Motor neuron (in vitro differentiated cells): Measurements from ENCODE around the gene CLIC3. TPM values are rescaled to one million over a fixed set of nuclear protein-coding genes. Genes with fewer than 3 reads are reported as not detected.
A peak's percentile ranks its signal among the peaks of the same experiment; 100 is the strongest.

Source experiments
- ATAC-seq, 8 experiments: fragments of 200-7000 bp; cut with Tn5 transposase; replicated peaks in 6 of 8; 2 replicates each; pipeline ENCODE4 v1.8.0; 2021; ENCODE audit warnings: mild to moderate bottlenecking in 8 of 8, moderate library complexity in 8 of 8
- H3K27ac ChIP-seq, 2 donors: fragments of 250-450 bp; sonication (Bioruptor Pico); 2 replicates each; pipeline ENCODE4 v1.9.0; 2021; ENCODE audit warnings: antibody characterized with exemption in 2 of 2, mild to moderate bottlenecking in 2 of 2, moderate library complexity in 1 of 2
- H3K4me1 ChIP-seq, 2 donors: fragments of 250-450 bp; sonication (Bioruptor Pico); replicated peaks in 1 of 2; 2 replicates each; pipeline ENCODE4 v1.6.1; 2021; ENCODE audit warnings: antibody characterized with exemption in 2 of 2, mild to moderate bottlenecking in 2 of 2, moderate library complexity in 1 of 2
- H3K4me3 ChIP-seq, 5 donors: fragments of 250-450 bp; sonication (Bioruptor Pico); 2 replicates each; pipeline ENCODE4 v1.9.0; 2021; ENCODE audit warnings: antibody characterized with exemption in 5 of 5, mild to moderate bottlenecking in 5 of 5, moderate library complexity in 4 of 5
- WGBS, 10 experiments: fragments of 450-650 bp; shearing (Covaris generic); methylation state at CpG; one replicate each; pipeline ENCODE4 v1.0.0; 2022; 5-methylcytosine and 5-hydroxymethylcytosine counted together
- in situ Hi-C, 9 experiments: fragments of 400-800 bp; cut with MboI; loops; one replicate each; pipeline ENCODE4 v1.15.0; 2021; ENCODE audit warnings: low sequenced_read_pairs in 9 of 9, low pct_unique_long_range_greater_than_20kb in 2 of 9; ENCODE audit not compliant: unreplicated experiment in 9 of 9
- total RNA-seq, 8 experiments: library from RNA; unstranded; fragments of 300-600 nt; gene quantifications; 2 replicates each; pipeline versions ENCODE4 v1.2.3 to v1.2.4, GENCODE V29; 2022

The CLIC3 gene
- total RNA-seq, 8 experiments from 2014 or later = 0.29 to 8.3 (median 0.47) TPM; not detected in 4

- in situ Hi-C loops = no loop called here
- H3K27ac ChIP-seq = no peak overlapping the region
- ATAC-seq = peak in 1 of 8 experiments; percentile 11
- H3K4me1 ChIP-seq = peaks cover 17% of the 10 kb centered on the region in 2 donors
- 40 to 100% methylated on average over 1 of the region's 6 CpGs; no CpG with 5 or more reads in 8 of the 10 experiments for WGBS, 10 experiments
- no peak overlapping the region for H3K4me3 ChIP-seq
These were observed 25.2 kb upstream of the CLIC3 start for GRCh38 chr9:137021568-137021978.

- no peak overlapping the region for H3K4me3 ChIP-seq
- in situ Hi-C loops = no loop called here
- no peak overlapping the region for H3K27ac ChIP-seq
- WGBS, 10 experiments = 93 to 100% (median 100%) methylated on average over 1 to 6 of the region's 32 CpGs; no CpG with 5 or more reads in 5 of the 10 experiments
- H3K4me1 ChIP-seq = peaks cover 11% of the 10 kb centered on the region in 2 donors
- no peak for ATAC-seq
These were observed 24.6 kb upstream of the CLIC3 start for GRCh38 chr9:137020771-137021567.

- H3K4me1 ChIP-seq = peaks cover 2% of the 10 kb centered on the region in 2 donors
- WGBS, 10 experiments = 87 to 100% (median 93%) methylated on average over 1 to 4 of the region's 34 CpGs; no CpG with 5 or more reads in 7 of the 10 experiments
- no peak overlapping the region for H3K27ac ChIP-seq
- H3K4me3 ChIP-seq = no peak overlapping the region
- in situ Hi-C loops = no loop called here
- no peak for ATAC-seq
These were observed 23.7 kb upstream of the CLIC3 start for GRCh38 chr9:137019891-137020683.

DNA sequence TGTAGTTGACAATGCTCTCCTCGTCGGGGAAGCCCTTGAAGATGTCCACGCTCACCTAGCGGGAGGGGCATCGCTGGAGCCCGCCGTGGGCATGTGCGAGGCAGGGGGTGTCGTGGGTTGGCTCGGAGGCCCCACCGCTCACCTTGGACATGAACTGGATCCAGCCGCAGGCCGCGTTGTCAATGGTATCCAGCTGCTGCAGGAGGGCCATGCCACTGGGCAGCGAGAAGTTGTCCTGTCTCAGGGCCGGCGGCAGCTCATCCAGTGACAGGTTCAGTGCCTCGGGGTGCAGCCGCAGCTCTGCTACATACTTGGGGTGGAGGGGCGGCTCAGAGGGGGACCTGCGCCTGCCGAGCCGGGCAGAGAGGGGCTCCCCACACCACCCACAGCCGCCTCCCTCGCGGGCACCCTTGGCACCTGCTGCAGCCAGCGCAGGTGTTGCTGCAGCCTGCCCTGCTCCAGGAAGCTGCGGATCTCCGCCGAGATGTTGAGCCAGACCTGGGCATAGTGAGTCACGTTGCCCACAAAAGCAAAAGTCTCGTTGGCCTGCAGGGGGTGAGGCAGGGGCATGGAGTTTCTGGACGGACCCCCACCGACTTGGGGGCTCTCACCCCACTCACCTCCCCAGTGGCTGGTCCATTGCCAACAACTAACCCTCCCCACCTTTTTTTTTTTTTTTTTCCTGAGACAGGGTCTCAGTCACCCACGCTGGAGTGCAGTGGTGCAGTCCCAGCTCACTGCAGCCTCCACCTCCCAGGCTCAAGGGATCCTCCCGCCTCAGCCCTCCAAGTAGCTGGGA is 22.6 kb upstream of the CLIC3 start:
- Histone ChIP-seq H3K27ac (no peak overlapping the region), H3K4me1 (no peaks in the 10 kb centered on the region), H3K4me3 (no peak overlapping the region)
- in situ Hi-C loops = no loop called here
- 85 to 100% (median 97%) methylated on average over 2 to 5 of the region's 36 CpGs; no CpG with 5 or more reads in 5 of the 10 experiments for WGBS, 10 experiments
- ATAC-seq = no peak

DNA sequence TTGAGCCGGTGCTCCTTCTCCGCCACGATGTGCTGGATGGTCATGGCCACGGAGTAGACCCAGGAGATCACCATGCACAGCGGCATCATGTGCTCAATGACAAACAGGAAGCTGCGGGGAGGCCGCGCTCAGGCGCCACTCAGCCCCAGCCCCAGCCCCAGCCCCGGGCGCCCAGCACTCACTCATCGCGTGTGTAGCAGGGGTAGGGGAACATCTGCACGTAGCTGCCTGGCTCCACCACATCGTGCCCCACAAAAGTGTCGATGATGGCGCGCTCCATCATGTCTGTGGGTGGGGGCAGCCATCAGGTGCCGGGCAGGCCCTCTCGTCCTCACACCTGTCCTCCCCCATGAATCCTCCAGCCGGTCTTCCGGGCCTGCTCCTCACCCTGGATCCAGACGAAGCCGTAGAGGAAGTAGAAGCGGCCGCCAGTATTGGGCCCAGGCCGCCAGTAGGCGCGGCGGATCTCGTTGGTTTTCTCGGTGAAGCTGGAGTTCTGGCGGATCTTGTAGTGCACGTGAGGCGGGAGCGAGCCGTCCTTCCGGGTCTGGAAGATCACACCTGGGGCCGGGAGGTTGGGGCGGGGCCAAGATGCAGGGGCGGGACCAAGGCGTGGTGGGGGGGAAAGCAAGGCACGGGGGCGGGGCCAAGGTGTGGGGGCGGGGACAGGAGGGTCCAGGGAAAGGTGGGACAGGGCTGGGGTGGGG is 21.6 kb upstream of the CLIC3 start:
- WGBS, 10 experiments = no CpG with 5 or more reads among the region's 45 CpGs

DNA sequence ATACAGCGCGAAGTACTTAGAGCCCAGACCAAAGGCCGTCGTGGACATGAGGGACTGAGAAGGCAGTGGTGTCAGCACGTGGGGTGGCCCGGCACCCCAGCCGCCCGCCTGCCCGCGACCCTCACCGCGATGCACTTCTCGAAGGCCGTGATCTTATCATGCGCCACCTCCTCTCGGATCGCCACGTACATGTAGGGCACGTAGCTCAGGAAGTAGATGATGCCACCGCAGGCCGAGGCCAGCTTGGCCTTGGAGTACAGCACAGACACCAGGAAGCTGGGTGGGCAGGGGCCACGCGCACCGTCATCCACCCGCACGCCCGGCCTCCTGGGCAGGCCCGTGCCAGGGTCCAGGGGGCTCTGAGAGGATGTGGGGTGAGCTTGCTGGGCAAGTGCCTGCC is 20.7 kb upstream of the CLIC3 start:
- Histone ChIP-seq H3K4me3 (no peak overlapping the region), H3K4me1 (no peaks in the 10 kb centered on the region), H3K27ac (no peak overlapping the region)
- WGBS, 10 experiments = 98 to 100% (median 98%) methylated on average over 3 to 12 of the region's 28 CpGs; no CpG with 5 or more reads in 7 of the 10 experiments
- in situ Hi-C loops = no loop called here
- no peak for ATAC-seq

More for the DNA sequence above, 21.6 kb upstream of the CLIC3 start:
- Histone ChIP-seq H3K27ac (no peak overlapping the region), H3K4me3 (no peak overlapping the region), H3K4me1 (no peaks in the 10 kb centered on the region)
- in situ Hi-C loops = no loop called here
- no peak for ATAC-seq

DNA sequence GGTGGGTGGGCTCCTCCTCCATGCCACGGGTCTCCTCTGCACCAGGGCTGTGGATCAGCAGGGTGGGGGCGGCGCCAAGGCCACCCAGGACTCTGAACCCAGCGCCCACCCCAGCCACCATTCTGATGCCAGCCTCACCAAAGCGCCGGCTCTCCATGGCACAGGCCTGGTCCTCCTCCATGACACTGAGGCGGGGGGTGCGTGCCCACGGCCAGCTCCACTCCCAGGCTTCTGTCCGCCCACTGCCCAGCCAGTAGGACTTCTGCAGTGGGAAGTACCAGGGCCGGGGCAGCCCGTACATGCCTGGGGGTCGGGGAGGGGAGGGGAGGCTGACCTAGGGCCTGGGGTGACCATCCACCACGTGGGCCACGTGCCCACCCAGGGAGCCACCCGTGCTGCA is 20.1 kb upstream of the CLIC3 start:
- in situ Hi-C loops = no loop called here

DNA sequence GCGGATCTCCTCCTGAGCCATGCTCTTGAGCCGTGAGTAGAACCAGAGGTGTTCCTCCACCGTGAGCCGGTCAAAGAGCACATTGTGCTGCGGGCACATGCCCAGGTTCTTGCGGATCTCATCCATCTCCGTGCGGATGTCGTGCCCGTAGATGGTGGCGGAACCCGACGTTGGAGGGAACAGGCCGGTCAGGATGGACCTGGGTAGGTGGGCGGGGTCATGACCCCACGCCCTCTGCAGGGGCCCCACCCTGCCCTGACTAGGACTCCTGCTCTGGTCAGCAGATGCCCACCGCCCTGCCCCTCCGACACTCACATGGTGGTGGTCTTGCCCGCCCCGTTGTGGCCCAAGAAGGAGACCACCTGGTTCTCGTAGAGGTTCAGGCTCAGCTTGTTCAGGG is 19.6 kb upstream of the CLIC3 start:
- in situ Hi-C loops = no loop called here
- no peak for ATAC-seq
- Histone ChIP-seq H3K4me1 (no peaks in the 10 kb centered on the region), H3K27ac (no peak overlapping the region), H3K4me3 (no peak overlapping the region)
- WGBS, 10 experiments = 100% methylated on average over 3 of the region's 21 CpGs; no CpG with 5 or more reads in 9 of the 10 experiments

More for the DNA sequence above, 20.1 kb upstream of the CLIC3 start:
- no peak overlapping the region for H3K4me3 ChIP-seq
- no peak for ATAC-seq
- H3K4me1 ChIP-seq = no peaks in the 10 kb centered on the region
- WGBS, 10 experiments = 93% methylated on average over 3 of the region's 16 CpGs; no CpG with 5 or more reads in 9 of the 10 experiments
- H3K27ac ChIP-seq = no peak overlapping the region

GRCh38 chr9:137015540-137015930 is 19.2 kb upstream of the CLIC3 start:
- WGBS, 10 experiments = 98% methylated on average over 8 of the region's 25 CpGs; no CpG with 5 or more reads in 9 of the 10 experiments
- Histone ChIP-seq H3K4me3 (no peak overlapping the region), H3K27ac (no peak overlapping the region), H3K4me1 (no peaks in the 10 kb centered on the region)
- in situ Hi-C loops = no loop called here
- ATAC-seq = no peak

DNA sequence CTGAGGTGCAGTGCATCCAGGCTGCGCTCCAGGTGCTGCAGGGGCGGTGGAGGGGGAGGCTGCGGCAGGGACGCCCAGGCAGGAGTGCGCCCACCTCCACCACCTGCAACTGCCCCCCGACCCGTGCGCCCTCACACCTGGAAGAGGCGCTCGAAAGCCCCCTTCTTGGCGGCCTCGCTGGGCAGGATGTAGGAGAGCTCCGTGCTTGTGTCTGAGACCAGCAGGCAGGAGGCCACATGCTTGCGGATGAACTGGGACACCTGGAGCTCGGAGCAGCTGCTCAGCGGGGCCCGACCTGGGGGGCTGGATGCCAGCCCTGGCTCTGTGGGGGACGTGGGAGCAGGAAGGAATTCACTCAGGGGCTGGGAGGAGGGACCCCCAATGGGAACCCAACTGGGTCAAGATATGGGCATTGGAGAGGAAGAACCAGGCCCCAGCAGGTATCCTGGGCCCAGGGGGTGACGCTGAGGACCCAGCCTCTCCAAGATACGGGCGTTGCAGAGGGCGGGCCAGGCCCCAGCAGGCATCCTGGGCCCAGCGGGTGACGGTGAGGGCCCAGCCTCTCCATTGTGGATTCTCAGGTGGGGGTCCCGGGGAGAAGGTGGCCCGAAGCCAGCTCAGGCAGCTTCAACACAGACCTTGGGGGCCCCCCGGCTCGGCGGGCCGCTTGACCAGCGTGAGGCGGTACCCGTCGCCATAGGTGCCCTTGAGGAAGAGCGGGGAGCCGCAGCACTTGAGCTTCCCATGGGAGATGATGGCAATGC is 18.6 kb upstream of the CLIC3 start:
- ATAC-seq = no peak
- H3K27ac ChIP-seq = no peak overlapping the region
- in situ Hi-C loops = no loop called here
- no peak overlapping the region for H3K4me3 ChIP-seq
- WGBS, 10 experiments = 82 to 95% methylated on average over 4 of the region's 36 CpGs; no CpG with 5 or more reads in 8 of the 10 experiments
- H3K4me1 ChIP-seq = no peaks in the 10 kb centered on the region

GRCh38 chr9:137014166-137014565 is 17.8 kb upstream of the CLIC3 start:
- Histone ChIP-seq H3K4me3 (no peak overlapping the region), H3K4me1 (no peaks in the 10 kb centered on the region), H3K27ac (no peak overlapping the region)
- peak in 1 of 8 experiments; percentile 1 for ATAC-seq
- WGBS, 10 experiments = no CpG with 5 or more reads among the region's 23 CpGs
- in situ Hi-C loops = no loop called here

DNA sequence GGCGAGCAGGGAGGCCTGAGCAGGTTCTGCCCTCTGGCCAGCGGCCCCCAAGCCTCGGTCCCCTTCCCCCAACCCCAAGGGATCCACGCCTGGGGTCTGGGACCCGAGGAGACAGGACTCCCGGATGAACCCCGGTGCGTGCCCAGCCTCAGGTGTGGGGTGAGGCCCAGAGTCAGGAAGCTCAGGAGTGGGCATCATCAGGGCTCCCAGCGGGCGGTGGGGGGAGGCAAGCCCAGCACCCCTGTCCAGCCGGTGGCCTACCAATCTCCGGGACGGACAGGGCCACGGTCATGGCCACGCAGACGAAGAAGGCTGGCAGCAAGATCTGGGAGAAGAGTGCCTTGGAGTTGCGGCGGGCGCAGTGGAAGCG is 17.2 kb upstream of the CLIC3 start:
- Histone ChIP-seq H3K4me3 (no peak overlapping the region), H3K4me1 (no peaks in the 10 kb centered on the region), H3K27ac (no peak overlapping the region)
- 93% methylated on average over 3 of the region's 20 CpGs; no CpG with 5 or more reads in 9 of the 10 experiments for WGBS, 10 experiments
- peak in 1 of 8 experiments; percentile 3 for ATAC-seq
- in situ Hi-C loops = no loop called here
